ENCODE results near the gene ADAM17.

- TF ChIP-seq CTCF (conservative IDR thresholded peaks at IDR 0.05 in 1 of 2, IDR thresholded peaks at IDR 0.05 in 1 of 2; ENCODE audit: extremely low read depth in 1 of 2, insufficient read depth in 1 of 2, low read depth in 1 of 2, low read length in 2 of 2): no peak
- TF ChIP-seq EZH2 (IDR thresholded peaks at IDR 0.05; ENCODE audit: borderline replicate concordance, low read length): no peak
These were observed 94.6 kb downstream of the ADAM17 start for GRCh38 chr2:9461079-9461478.
